ENCODE measurements around the gene MLLT6.
A peak's percentile ranks its signal among the peaks of the same experiment; 100 is the strongest.

The MLLT6 gene

GRCh38 chr17:38674749-38675615 is 30.1 kb upstream of the MLLT6 start, which contains the start of gene EPOP:
Gene EPOP (minus strand): TSS chr17:38674957. CDS start chr17:38674495, 462 bp downstream.
- H3K9me3 Mint-ChIP-seq, result no peaks in the 10 kb centered on the region
- no peak for TF ChIP-seq CTCF (IDR thresholded peaks at IDR 0.05)
- H3K27me3 Mint-ChIP-seq (ENCODE audit: low read depth, poor library complexity), result peaks cover 66% of the 10 kb centered on the region
- no peak within 1 kb of the TSS for H3K27ac Mint-ChIP-seq
- peak; percentile 92 for DNase-seq
- no peaks in the 10 kb centered on the region for H3K36me3 Mint-ChIP-seq (ENCODE audit: low read depth)
- H3K4me1 Mint-ChIP-seq, result peaks cover 44% of the 10 kb centered on the region
- peak within 1 kb of the TSS; percentile 42 for H3K4me3 Mint-ChIP-seq

- no peak overlapping the region for H3K4me3 Mint-ChIP-seq
- peaks cover 46% of the 10 kb centered on the region for H3K27me3 Mint-ChIP-seq (ENCODE audit: low read depth, poor library complexity)
- no peak overlapping the region for H3K27ac Mint-ChIP-seq
- TF ChIP-seq CTCF (IDR thresholded peaks at IDR 0.05), result peak; percentile 95
- H3K36me3 Mint-ChIP-seq (ENCODE audit: low read depth), result no peaks in the 10 kb centered on the region
- DNase-seq, result peak; percentile 82
- peaks cover 29% of the 10 kb centered on the region for H3K4me1 Mint-ChIP-seq
- no peaks in the 10 kb centered on the region for H3K9me3 Mint-ChIP-seq
Observed at GRCh38 chr17:38676706-38677504, 28.2 kb upstream of the MLLT6 start.

DNA sequence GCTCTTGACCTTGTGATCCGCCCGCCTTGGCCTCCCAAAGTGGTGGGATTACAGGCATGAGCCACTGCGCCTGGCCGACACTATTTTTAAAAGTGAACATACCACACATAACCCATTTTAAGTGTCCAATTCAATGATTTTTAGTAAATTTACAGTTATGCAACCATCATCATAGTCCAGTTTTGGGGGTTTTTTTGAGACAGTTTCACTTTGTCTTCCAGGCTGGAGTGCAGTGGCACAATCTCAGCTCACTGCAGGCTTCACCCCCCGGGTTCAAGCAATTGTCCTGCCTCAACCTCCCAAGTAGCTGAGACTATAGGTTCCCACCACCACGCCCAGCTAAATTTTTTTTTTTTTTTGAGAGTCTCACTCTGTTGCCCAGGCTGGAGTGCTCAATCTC is 27.3 kb upstream of the MLLT6 start:
- Mint-ChIP-seq H3K4me1 (peaks cover 20% of the 10 kb centered on the region), H3K9me3 (no peaks in the 10 kb centered on the region), H3K36me3 (ENCODE audit: low read depth) (no peaks in the 10 kb centered on the region), H3K27ac (no peak overlapping the region), H3K27me3 (ENCODE audit: low read depth, poor library complexity) (peaks cover 37% of the 10 kb centered on the region), H3K4me3 (no peak overlapping the region)
- no peak for DNase-seq
- TF ChIP-seq CTCF (IDR thresholded peaks at IDR 0.05), result no peak

GRCh38 chr17:38681096-38681495 is 24.0 kb upstream of the MLLT6 start:
- no peak for DNase-seq
- Mint-ChIP-seq H3K36me3 (ENCODE audit: low read depth) (no peaks in the 10 kb centered on the region), H3K27ac (no peak overlapping the region), H3K4me3 (no peak overlapping the region), H3K9me3 (no peaks in the 10 kb centered on the region), H3K4me1 (peaks cover 17% of the 10 kb centered on the region), H3K27me3 (ENCODE audit: low read depth, poor library complexity) (peaks cover 35% of the 10 kb centered on the region)
- TF ChIP-seq CTCF (IDR thresholded peaks at IDR 0.05), result no peak

DNA sequence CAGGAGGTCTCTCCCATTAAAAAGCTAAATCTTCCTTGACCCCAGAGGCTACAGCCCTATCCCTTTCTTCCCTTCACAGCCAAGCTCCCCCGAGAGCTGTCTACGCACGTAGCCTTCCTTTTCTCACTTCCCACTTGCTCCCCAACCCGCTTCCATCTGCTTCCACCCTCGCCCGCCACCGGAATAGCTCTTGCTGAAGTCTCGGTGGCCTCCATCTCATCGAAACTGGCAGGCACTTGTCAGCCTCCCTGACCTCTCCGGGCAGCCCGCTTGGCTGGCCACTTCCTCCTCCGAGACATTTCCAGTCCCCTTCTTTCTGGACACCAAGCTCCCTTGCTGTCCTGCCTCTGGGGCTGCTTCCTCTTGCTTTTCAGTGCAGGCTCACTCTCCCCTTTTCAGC is 19.6 kb upstream of the MLLT6 start:
- peak overlapping the region; percentile 2 for H3K27ac Mint-ChIP-seq
- DNase-seq, result no peak
- H3K4me1 Mint-ChIP-seq, result peaks cover 16% of the 10 kb centered on the region
- no peaks in the 10 kb centered on the region for H3K36me3 Mint-ChIP-seq (ENCODE audit: low read depth)
- TF ChIP-seq CTCF (IDR thresholded peaks at IDR 0.05), result no peak
- peaks cover 21% of the 10 kb centered on the region for H3K27me3 Mint-ChIP-seq (ENCODE audit: low read depth, poor library complexity)
- H3K9me3 Mint-ChIP-seq, result no peaks in the 10 kb centered on the region
- no peak overlapping the region for H3K4me3 Mint-ChIP-seq
